Muscle of leg (tissue), 11 donors: ENCODE measurements around the gene TMEM259. TPM values are rescaled to one million over a fixed set of nuclear protein-coding genes. Genes with fewer than 3 reads are reported as not detected.
"Not testable (repeated sequence)": the region's sequence is repeated elsewhere in the genome, so short reads cannot be mapped to it uniquely, and the experiment has no call there.

ENCODE experiments used
- DNase-seq: peaks from one replicate; pipeline ENCODE4 v3.0.0; 2013
- H3K27ac ChIP-seq: one replicate; pipeline ENCODE4 v1.5.1; 2013; ENCODE audit warnings: mild to moderate bottlenecking, low read length, control low read depth
- H3K27me3 ChIP-seq: one replicate; pipeline ENCODE4 v1.6.1; 2013; ENCODE audit warnings: low read length; ENCODE audit not compliant: control insufficient read depth, insufficient read depth
- H3K36me3 ChIP-seq: one replicate; pipeline ENCODE4 v1.6.1; 2013; ENCODE audit warnings: low read length; ENCODE audit not compliant: control insufficient read depth, insufficient read depth
- H3K4me1 ChIP-seq: one replicate; pipeline ENCODE4 v1.6.1; 2013; ENCODE audit warnings: low read length; ENCODE audit not compliant: control insufficient read depth, insufficient read depth
- H3K4me3 ChIP-seq: one replicate; pipeline ENCODE4 v1.5.1; 2013; ENCODE audit warnings: low read length, control low read depth
- H3K9me3 ChIP-seq: replicated peaks from 2 replicates; pipeline ENCODE4 v1.6.1; 2013; ENCODE audit warnings: low read depth, low read length; ENCODE audit not compliant: control insufficient read depth
- WGBS: methylation state at CpG from one replicate; pipeline ENCODE4 v1.1.5; 2013; ENCODE audit warnings: missing lambda C conversion rate; ENCODE audit not compliant: insufficient coverage; 5-methylcytosine and 5-hydroxymethylcytosine counted together
- polyA plus RNA-seq, 8 donors: library from polyadenylated mRNA; unstranded; fragments of 120-200 nt; gene quantifications; one replicate each; pipeline versions ENCODE4 v1.2.1 to v1.2.3, GENCODE V29; 2013; ENCODE audit warnings: inconsistent platforms in 1 of 8, low replicate concordance in 1 of 8; ENCODE audit not compliant: insufficient read length in 8 of 8, insufficient read depth in 1 of 8
- total RNA-seq: library from RNA; stranded (reverse); fragments of 120-200 nt; gene quantifications from one replicate; pipeline ENCODE4 v1.2.4, GENCODE V29; 2013

TMEM259 gene
- total and polyA plus RNA-seq, 9 donors: 60.5 to 115 (median 83.1) TPM

- Histone ChIP-seq H3K4me1 (peaks cover 46% of the 10 kb centered on the region), H3K9me3 (no peaks in the 10 kb centered on the region), H3K27me3 (peaks cover 2% of the 10 kb centered on the region), H3K27ac (peak within 1 kb of the TSS; percentile 90), H3K4me3 (peak within 1 kb of the TSS; percentile 84), H3K36me3 (peaks cover 9% of the 10 kb centered on the region)
- peak; percentile 87 for DNase-seq
- 4% methylated on average over 60 of the region's 63 CpGs for WGBS
These were observed 5.2 kb upstream of the TMEM259 start, which contains the start of gene CNN2 for GRCh38 chr19:1025960-1026782. CNN2 (plus strand) TSS chr19:1026608; CDS start chr19:1026662, 54 bp downstream.

- H3K9me3 ChIP-seq, DNase-seq, H3K4me3 ChIP-seq, H3K27ac ChIP-seq, H3K36me3 ChIP-seq, H3K27me3 ChIP-seq: not testable (repeated sequence)
- peaks cover 48% of the 10 kb centered on the region for H3K4me1 ChIP-seq
- WGBS: 80% methylated on average over 1 of the region's 6 CpGs
These were observed 4.2 kb upstream of the TMEM259 start for GRCh38 chr19:1025080-1025479.

GRCh38 chr19:1023883-1024188, 2.9 kb upstream of the TMEM259 start:
- not testable (repeated sequence) for DNase-seq, H3K4me3 ChIP-seq, H3K27me3 ChIP-seq, H3K27ac ChIP-seq, H3K36me3 ChIP-seq, H3K9me3 ChIP-seq
- 100% methylated on average over 1 of the region's 5 CpGs for WGBS
- peaks cover 49% of the 10 kb centered on the region for H3K4me1 ChIP-seq

GRCh38 chr19:1019980-1020867, 699 bp downstream of the TMEM259 start:
- under 1% methylated on average over 53 of the region's 60 CpGs for WGBS
- peak overlapping the region; percentile 72 for H3K27ac ChIP-seq
- peaks cover 17% of the 10 kb centered on the region for H3K36me3 ChIP-seq
- peaks cover 55% of the 10 kb centered on the region for H3K4me1 ChIP-seq
- DNase-seq: no peak
- peak overlapping the region; percentile 92 for H3K4me3 ChIP-seq
- H3K27me3 ChIP-seq: no peaks in the 10 kb centered on the region
- H3K9me3 ChIP-seq: no peaks in the 10 kb centered on the region

- H3K9me3 ChIP-seq: no peaks in the 10 kb centered on the region
- H3K4me1 ChIP-seq: peaks cover 62% of the 10 kb centered on the region
- peaks cover 17% of the 10 kb centered on the region for H3K36me3 ChIP-seq
- H3K4me3 ChIP-seq: peak overlapping the region; percentile 92
- no peaks in the 10 kb centered on the region for H3K27me3 ChIP-seq
- 69% methylated on average over 9 of the region's 18 CpGs for WGBS
- no peak for DNase-seq
- H3K27ac ChIP-seq: peak overlapping the region; percentile 29
These were observed 1.3 kb downstream of the TMEM259 start for GRCh38 chr19:1019616-1019961.

- Histone ChIP-seq H3K27me3 (no peaks in the 10 kb centered on the region), H3K27ac (peak overlapping the region; percentile 2), H3K4me3 (peak overlapping the region; percentile 92), H3K4me1 (peaks cover 63% of the 10 kb centered on the region), H3K9me3 (no peaks in the 10 kb centered on the region), H3K36me3 (peaks cover 21% of the 10 kb centered on the region)
- no peak for DNase-seq
- 50% methylated on average over 11 of the region's 17 CpGs for WGBS
These were observed 1.8 kb downstream of the TMEM259 start for GRCh38 chr19:1018932-1019615.

GRCh38 chr19:1018393-1018792, 2.5 kb downstream of the TMEM259 start:
- Histone ChIP-seq H3K9me3 (no peaks in the 10 kb centered on the region), H3K27me3 (no peaks in the 10 kb centered on the region), H3K4me3 (no peak overlapping the region), H3K27ac (no peak overlapping the region), H3K4me1 (peaks cover 63% of the 10 kb centered on the region), H3K36me3 (peaks cover 28% of the 10 kb centered on the region)
- no peak for DNase-seq
- WGBS: 73% methylated on average over 4 of the region's 5 CpGs

- H3K4me1 ChIP-seq: peaks cover 63% of the 10 kb centered on the region
- no peak overlapping the region for H3K27ac ChIP-seq
- H3K4me3 ChIP-seq: no peak overlapping the region
- H3K9me3 ChIP-seq: no peaks in the 10 kb centered on the region
- no peak for DNase-seq
- WGBS: 93% methylated on average over 7 of the region's 9 CpGs
- H3K36me3 ChIP-seq: peaks cover 33% of the 10 kb centered on the region
- no peaks in the 10 kb centered on the region for H3K27me3 ChIP-seq
These were observed 3.0 kb downstream of the TMEM259 start for GRCh38 chr19:1017906-1018305.

- Histone ChIP-seq H3K9me3 (no peaks in the 10 kb centered on the region), H3K4me1 (peaks cover 63% of the 10 kb centered on the region), H3K36me3 (peaks cover 38% of the 10 kb centered on the region), H3K27ac (no peak overlapping the region), H3K4me3 (no peak overlapping the region), H3K27me3 (no peaks in the 10 kb centered on the region)
- no peak for DNase-seq
- 56% methylated on average over 23 of the region's 24 CpGs for WGBS
These were observed 3.6 kb downstream of the TMEM259 start for GRCh38 chr19:1017115-1017905.
